HG02588 (cell line): ENCODE results near the gene CCDC9B.
A peak's percentile ranks its signal among the peaks of the same experiment; 100 is the strongest.

ENCODE experiments used
- ATAC-seq: cut with Tn5 transposase; IDR thresholded peaks from one replicate; pipeline ENCODE4 v1.9.1; 2021; ENCODE audit warnings: mild to moderate bottlenecking, moderate library complexity; ENCODE audit not compliant: unreplicated experiment

The CCDC9B gene

GRCh38 chr15:40310993-40311392 lies 29.7 kb downstream of the CCDC9B start:
- no peak for ATAC-seq

DNA sequence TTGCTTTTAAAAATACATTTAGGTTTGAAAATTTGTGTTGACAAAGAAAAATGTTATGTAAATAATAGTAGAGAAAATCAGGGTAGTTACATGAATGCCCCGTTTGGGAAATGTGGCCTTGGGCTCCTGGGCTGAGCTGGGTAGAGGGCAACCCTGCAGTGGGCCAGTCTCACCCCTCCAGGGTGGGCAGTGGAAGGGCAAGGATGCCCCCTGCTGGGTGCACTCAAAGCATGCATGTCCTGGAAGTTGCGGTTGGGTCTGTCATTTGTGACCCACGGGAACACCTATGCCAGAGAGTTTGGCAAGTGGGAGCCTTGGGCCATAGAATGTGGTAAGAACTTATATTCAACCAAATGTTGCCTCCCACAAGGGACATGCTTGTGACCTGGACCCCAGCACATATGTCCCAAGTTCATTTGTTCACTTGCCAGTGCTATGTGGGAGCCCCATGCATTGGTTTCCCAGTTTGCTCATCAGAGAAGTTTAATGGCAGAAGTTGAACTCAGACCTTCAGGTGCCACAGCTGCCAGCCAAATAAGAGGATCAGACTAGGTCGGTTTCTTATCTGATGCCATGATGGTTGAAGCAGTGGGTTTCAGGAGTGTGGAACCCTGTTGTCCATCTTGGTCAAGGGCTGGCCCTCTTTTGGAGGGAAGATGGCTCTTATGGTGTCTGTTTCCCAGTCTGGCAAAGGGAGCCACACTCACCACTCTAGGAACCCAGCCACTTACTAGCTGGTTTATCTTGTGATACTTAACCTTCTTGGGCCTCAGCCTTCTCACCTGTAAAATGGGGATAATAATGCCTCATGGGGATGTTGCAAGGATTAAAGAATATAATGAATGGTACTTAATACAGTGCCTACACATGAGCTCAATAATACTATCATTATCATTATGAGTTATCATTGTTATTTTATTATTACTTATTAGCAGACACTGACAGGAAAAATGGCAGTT lies 30.5 kb downstream of the CCDC9B start:
- ATAC-seq: no peak

GRCh38 chr15:40309344-40309862 lies 31.3 kb downstream of the CCDC9B start:
- no peak for ATAC-seq

DNA sequence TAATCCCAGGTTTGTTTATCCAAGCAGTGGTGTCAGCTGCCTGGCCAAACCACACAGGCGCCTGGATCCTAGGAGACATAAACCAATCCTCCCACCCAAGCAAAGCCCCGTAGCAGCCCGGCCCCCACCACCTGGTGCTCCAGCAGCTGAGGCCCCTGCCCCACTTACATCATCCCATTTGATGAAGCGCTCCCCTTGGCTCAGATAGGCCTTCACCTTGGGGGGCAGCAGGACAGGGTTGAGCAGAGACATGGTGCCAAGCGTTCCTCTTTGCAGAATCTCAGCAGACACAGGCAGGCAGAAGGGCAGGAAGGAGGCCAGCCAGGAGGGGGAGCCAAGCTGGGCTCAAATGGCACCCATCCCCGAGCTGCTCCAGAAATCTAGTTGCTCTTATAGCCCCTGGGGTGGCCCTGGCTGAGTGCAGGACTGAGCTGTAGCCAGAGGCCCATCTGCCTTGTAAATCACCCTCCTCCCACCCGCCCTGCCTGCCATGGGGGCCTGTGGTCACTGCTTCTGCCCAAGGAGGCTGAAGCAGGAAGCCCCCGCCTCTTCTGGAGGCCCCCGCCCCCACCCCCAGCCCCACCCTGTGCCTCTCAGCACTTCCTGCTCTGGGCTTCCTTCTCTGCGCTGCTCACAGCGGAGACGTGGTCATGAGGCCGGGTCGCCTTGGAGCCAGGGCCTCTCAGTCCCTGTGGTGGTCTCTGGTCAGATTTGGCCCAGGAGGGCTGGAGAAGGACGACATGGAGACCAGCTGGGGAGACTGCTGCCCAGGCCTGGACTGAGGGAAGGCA lies 33.1 kb downstream of the CCDC9B start, which contains the start of gene PLCB2:
Gene PLCB2, minus strand, starts transcription at position 515 of the 791 bp plus-strand sequence. Its CDS starts 263 bp downstream, at position 252.
- peak; percentile 52 for ATAC-seq

DNA sequence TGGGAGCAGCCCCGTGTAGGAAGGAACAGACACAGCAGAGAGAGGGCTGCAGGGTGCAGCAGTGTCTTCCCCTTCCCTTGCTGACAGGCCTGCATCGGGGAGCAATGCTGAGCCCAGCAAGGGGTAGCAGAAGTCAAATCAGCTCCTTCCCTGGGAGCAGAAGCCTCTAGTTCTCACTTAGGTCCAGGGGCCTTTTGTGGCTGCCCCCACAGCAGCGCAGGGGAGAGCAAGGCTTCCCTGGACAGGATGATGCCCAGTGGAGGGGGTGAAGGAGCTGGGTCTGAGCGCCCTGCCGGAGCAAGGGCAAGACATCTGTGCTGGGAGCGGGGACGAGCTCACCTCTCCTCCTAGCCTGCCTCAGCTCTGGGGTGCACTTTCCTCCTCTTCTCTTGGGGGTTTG lies 33.8 kb downstream of the CCDC9B start:
- no peak for ATAC-seq

DNA sequence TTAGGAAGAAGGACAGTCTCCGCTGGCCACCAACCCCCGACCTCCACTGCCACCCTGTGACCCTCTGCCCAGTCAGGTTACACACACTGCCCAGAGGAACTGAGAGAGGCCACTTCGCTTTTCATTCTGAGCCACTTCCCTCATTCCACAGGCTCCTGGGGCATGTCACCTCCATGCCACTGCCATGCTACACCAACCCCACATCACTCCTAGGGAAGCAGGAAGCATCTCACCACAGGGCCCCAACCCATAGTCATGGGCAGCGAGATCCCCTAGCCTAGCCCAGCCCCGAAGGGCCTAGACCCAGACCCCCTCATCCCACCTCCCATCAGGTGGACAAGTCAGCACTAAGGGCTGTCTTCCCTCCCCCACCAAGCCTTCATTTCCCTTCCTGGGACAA lies 34.4 kb downstream of the CCDC9B start:
- no peak for ATAC-seq

DNA sequence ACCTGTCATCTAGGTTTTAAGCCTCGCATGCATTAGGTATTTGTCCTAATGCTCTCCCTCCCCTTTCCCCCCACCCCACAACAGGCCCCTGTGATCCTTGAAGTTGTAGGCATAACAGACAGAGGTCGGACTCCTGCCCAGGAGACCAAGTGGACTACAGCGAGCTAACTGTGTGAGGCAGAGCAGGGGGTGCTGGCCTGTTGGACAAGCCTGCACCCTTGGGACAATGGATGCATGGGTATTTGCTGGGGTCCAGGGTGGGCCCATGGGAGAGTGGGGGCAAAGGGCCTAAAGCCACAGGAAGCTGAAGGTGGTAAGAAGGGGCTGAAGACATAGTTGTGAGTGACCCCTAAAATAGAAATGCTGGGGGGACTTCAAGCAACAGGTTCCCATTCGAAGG lies 35.5 kb downstream of the CCDC9B start:
- no peak for ATAC-seq

GRCh38 chr15:40303576-40303975 lies 37.2 kb downstream of the CCDC9B start:
- no peak for ATAC-seq

DNA sequence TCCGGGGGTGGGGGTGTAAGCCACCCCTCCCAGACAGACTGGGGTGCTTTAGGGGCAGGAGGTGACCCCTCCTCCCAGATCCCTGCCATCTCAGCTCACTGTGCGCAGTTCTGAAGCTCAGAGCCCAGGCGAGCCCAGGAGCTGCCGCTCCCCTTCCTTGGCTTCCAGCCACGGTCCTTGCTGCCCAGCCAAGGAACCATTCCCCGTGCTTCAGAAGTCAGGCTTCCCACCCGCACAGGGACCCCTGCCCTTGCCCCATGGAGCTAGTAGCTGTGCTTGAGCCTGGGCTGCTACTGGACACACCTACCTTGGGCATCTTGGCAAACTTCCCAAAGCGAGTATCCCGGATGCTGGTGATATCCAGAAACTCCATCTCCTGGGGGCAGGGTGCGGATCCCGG lies 37.8 kb downstream of the CCDC9B start:
- no peak for ATAC-seq

DNA sequence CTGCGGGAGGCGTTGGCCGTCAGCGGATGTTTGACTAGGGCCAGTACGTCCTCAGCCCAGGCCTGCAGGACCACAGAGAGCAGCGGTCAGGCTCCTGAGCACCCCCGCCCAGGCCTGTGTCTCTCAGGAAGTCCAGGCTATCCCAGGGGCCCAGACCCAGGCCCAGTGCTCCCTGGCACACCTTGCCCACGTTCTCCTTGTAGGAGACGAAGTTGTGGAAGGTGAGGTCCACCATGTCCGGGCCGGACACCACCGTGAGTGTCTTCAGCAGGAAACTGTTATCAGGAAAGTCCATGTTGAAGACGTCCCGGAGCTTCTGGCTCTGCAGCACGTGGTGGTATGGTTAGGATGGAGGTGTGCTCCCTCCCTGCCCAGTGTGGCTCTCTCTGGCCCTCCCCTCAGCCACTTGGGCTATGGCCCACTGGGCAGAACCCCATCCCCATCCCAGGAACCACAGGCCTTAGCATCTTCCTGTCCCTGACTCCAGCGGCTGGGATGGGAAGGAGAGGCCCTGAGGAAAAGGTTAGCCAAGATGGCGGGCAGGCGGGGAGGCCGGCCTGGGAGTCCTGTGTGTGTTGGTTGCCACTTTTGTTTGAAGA lies 38.4 kb downstream of the CCDC9B start:
- ATAC-seq: no peak

DNA sequence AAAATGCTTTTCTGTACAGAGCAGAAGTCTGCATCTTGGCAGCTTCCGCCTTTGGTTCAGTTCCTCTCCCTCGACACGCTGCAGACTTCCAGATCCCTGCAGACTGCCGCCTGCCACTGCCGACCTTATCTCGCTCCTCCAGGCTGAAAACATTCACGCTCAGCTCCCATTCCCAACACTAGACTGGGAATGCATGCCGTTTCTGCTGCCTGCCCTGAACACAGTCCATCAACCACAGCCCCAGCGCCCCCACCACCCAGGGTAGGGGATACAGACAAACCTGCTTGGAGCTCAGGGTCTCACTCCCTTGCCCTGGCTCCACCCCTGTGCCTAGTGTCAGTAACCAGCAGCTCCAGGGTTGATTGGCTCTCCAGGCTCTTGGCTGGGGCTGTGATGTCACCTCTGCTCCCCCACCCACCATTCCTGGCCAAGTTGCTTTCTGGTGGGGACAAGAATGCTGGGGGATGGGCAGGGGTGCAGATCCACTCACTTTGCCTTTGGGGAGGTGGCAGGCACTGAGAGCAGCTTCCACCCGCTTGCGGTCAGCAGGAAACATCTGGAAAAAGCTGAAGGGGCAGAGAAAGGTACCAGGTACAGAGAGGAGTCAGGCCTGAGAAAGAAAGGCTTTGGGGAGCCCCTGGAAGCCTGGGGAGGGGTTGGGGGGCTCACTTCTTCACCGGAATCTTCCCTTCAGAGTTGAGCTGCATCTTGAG lies 39.1 kb downstream of the CCDC9B start:
- no peak for ATAC-seq

GRCh38 chr15:40300771-40301170 lies 40.0 kb downstream of the CCDC9B start:
- ATAC-seq: no peak

- no peak for ATAC-seq
Observed at GRCh38 chr15:40300367-40300766, 40.4 kb downstream of the CCDC9B start.

GRCh38 chr15:40298216-40298935 lies 42.4 kb downstream of the CCDC9B start:
- no peak for ATAC-seq

GRCh38 chr15:40297356-40297755 lies 43.4 kb downstream of the CCDC9B start:
- no peak for ATAC-seq

DNA sequence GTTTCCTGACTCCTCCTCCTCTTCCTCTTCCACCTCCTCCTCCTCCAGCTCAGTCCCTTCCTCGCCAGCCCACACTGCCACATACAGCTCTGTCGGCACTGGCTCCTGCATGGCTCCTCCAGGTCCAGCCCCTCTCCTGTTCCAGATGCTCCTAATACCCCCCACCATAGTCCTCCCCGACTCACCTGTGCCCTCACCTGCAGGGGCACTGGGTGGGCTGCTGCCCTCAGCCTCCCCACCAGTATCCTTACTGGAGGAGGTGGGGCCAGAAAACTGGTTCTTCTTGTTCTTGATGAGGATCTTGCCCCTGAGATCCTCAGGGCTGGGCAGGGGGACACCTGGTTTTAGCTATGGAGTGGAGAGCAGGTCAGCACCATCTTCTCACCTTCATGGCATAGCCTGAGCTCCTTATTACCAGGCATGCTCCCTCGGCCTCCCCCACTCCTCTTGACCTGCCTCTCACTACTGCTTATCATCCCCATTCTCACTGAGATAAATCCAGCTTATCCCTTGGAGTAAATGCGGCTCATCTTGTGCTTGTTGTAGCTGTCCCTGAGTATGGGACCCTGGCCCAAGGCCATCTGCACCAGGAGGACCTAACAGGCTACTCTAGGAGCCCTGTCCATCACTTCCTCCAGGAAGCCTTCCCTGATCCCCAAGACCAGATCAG lies 44.0 kb downstream of the CCDC9B start:
- ATAC-seq: no peak

- no peak for ATAC-seq
Observed at GRCh38 chr15:40295877-40296560, 44.7 kb downstream of the CCDC9B start.

DNA sequence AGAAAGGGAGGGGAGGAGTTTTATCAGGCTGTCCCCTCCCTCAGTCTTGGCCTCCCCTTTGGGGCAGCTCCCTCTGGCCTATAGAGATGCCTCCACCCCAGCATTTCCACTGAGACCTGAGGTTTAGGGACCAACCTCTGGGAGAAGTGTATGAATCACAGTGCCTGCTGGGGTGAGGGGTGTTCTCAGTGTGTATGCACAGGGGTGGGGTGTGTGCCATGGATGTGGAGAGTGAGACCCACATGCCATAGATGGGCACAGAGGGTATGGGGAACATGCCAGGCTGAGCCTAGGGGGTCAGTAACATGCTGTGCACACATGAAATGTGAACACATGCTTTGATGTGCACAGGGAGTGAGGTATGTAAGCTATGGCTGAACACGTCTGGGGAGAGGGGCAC lies 45.4 kb downstream of the CCDC9B start:
- no peak for ATAC-seq
